ENCODE results near the gene ITPRIP. TPM values are rescaled to one million over a fixed set of nuclear protein-coding genes. Genes with fewer than 3 reads are reported as not detected.

The ITPRIP gene
- total RNA-seq, 1 experiment from 2014 or later = 1.7 TPM

GRCh38 chr10:104327745-104328645 is 10.3 kb downstream of the ITPRIP start:
- DNase-seq = no peak
- intact Hi-C loops (cut with micrococcal nuclease; ENCODE audit: unreplicated experiment) = no loop called here
- H3K9me3 Mint-ChIP-seq (ENCODE audit: low read depth, unreplicated experiment) = no peaks in the 10 kb centered on the region
- peaks cover 16% of the 10 kb centered on the region for H3K27me3 Mint-ChIP-seq (ENCODE audit: unreplicated experiment)
- peaks cover 9% of the 10 kb centered on the region for H3K4me1 Mint-ChIP-seq (ENCODE audit: low read depth, unreplicated experiment)
- BruUV-seq (replicated peaks) = no TSS peak
- no peaks in the 10 kb centered on the region for H3K36me3 Mint-ChIP-seq (ENCODE audit: insufficient read depth, unreplicated experiment)
- CTCF ChIA-PET = no interaction called here
- H3K27ac Mint-ChIP-seq (ENCODE audit: unreplicated experiment) = no peak overlapping the region
- TF ChIP-seq CTCF (IDR thresholded peaks at IDR 0.05; ENCODE audit: unreplicated experiment) = no peak
- H3K4me3 Mint-ChIP-seq (ENCODE audit: low read depth, unreplicated experiment) = no peak overlapping the region

- H3K4me1 Mint-ChIP-seq (ENCODE audit: low read depth, unreplicated experiment) = peaks cover 9% of the 10 kb centered on the region
- H3K9me3 Mint-ChIP-seq (ENCODE audit: low read depth, unreplicated experiment) = no peaks in the 10 kb centered on the region
- CTCF ChIA-PET = no interaction called here
- H3K4me3 Mint-ChIP-seq (ENCODE audit: low read depth, unreplicated experiment) = no peak overlapping the region
- no peak overlapping the region for H3K27ac Mint-ChIP-seq (ENCODE audit: unreplicated experiment)
- BruUV-seq (replicated peaks) = no TSS peak
- H3K27me3 Mint-ChIP-seq (ENCODE audit: unreplicated experiment) = peaks cover 16% of the 10 kb centered on the region
- DNase-seq = no peak
- intact Hi-C loops (cut with micrococcal nuclease; ENCODE audit: unreplicated experiment) = no loop called here
- no peak for TF ChIP-seq CTCF (IDR thresholded peaks at IDR 0.05; ENCODE audit: unreplicated experiment)
- no peaks in the 10 kb centered on the region for H3K36me3 Mint-ChIP-seq (ENCODE audit: insufficient read depth, unreplicated experiment)
Measured at GRCh38 chr10:104326991-104327610, 11.2 kb downstream of the ITPRIP start.

GRCh38 chr10:104325436-104326435 is 12.5 kb downstream of the ITPRIP start:
- no peak for DNase-seq
- TF ChIP-seq CTCF (IDR thresholded peaks at IDR 0.05; ENCODE audit: unreplicated experiment) = no peak
- H3K4me1 Mint-ChIP-seq (ENCODE audit: low read depth, unreplicated experiment) = no peaks in the 10 kb centered on the region
- peaks cover 16% of the 10 kb centered on the region for H3K27me3 Mint-ChIP-seq (ENCODE audit: unreplicated experiment)
- no TSS peak for BruUV-seq (replicated peaks)
- no peaks in the 10 kb centered on the region for H3K9me3 Mint-ChIP-seq (ENCODE audit: low read depth, unreplicated experiment)
- H3K27ac Mint-ChIP-seq (ENCODE audit: unreplicated experiment) = no peak overlapping the region
- intact Hi-C loops (cut with micrococcal nuclease; ENCODE audit: unreplicated experiment) = no loop called here
- no peak overlapping the region for H3K4me3 Mint-ChIP-seq (ENCODE audit: low read depth, unreplicated experiment)
- no peaks in the 10 kb centered on the region for H3K36me3 Mint-ChIP-seq (ENCODE audit: insufficient read depth, unreplicated experiment)
- CTCF ChIA-PET = no interaction called here

- Mint-ChIP-seq H3K9me3 (ENCODE audit: low read depth, unreplicated experiment) (no peaks in the 10 kb centered on the region), H3K4me3 (ENCODE audit: low read depth, unreplicated experiment) (no peak overlapping the region), H3K36me3 (ENCODE audit: insufficient read depth, unreplicated experiment) (no peaks in the 10 kb centered on the region), H3K4me1 (ENCODE audit: low read depth, unreplicated experiment) (no peaks in the 10 kb centered on the region), H3K27me3 (ENCODE audit: unreplicated experiment) (peaks cover 16% of the 10 kb centered on the region), H3K27ac (ENCODE audit: unreplicated experiment) (no peak overlapping the region)
- CTCF ChIA-PET = no interaction called here
- intact Hi-C loops (cut with micrococcal nuclease; ENCODE audit: unreplicated experiment) = no loop called here
- no peak for DNase-seq
- BruUV-seq (replicated peaks) = no TSS peak
- no peak for TF ChIP-seq CTCF (IDR thresholded peaks at IDR 0.05; ENCODE audit: unreplicated experiment)
Measured at GRCh38 chr10:104324931-104325330, 13.3 kb downstream of the ITPRIP start.
